Measurements from ENCODE around the gene RAB6A. TPM values are rescaled to one million over a fixed set of nuclear protein-coding genes. Genes with fewer than 3 reads are reported as not detected.

Gene RAB6A
- total and polyA plus RNA-seq, 10 of the 15 experiments (the other 5 are each of a cell fraction or from before 2014, with no cell fraction given) = 9.8 to 107 (median 34.1) TPM

DNA sequence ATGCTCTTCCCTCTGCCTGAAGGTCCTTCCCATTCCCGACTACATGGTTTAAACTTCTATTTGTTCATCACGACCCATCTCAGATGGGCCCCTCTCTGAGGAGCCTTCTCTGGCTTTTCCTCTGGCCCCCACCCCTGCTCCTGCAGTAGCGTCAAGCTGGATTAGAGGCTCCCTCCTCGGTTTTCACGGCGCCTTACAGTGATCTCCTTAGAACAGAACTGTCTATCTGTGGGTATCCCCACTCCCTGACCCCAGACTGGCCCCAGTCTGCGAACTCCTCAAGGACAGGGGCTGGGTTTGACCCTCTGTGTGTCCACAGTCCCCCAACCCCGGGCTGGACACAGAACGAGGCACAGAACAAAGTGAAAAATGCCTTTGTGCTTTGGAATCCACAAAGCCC, 111.7 kb downstream of the RAB6A start:
- POLR2A ChIA-PET = no interaction called here
- in situ Hi-C loops (cut with MboI) = no loop called here
- no peak for FAIRE-seq

More for the DNA sequence above, 111.7 kb downstream of the RAB6A start:
- Histone ChIP-seq H3K4me3 (no peak overlapping the region), H4K20me1 (ENCODE audit: control insufficient read depth, insufficient read depth) (no peaks in the 10 kb centered on the region), H3K79me2 (ENCODE audit: control insufficient read depth, insufficient read depth, low read length) (no peaks in the 10 kb centered on the region), H3K9me3 (replicated peaks; ENCODE audit: control insufficient read depth, insufficient read depth, low read length) (no peaks in the 10 kb centered on the region), H3K27me3 (replicated peaks in 1 of 2; ENCODE audit: control insufficient read depth in 2 of 2, insufficient read depth in 2 of 2, low read length in 1 of 2) (no peaks in the 10 kb centered on the region), H3K27ac (ENCODE audit: control insufficient read depth, insufficient read depth) (no peak overlapping the region), H2AFZ (ENCODE audit: control insufficient read depth, low read depth, low read length) (no peak overlapping the region), H3K4me2 (ENCODE audit: control insufficient read depth, insufficient read depth) (no peak overlapping the region), H3K4me1 (ENCODE audit: control insufficient read depth, insufficient read depth, low read length) (no peaks in the 10 kb centered on the region), H3K9ac (ENCODE audit: control insufficient read depth, insufficient read depth, low read length) (no peak overlapping the region), H3K36me3 (ENCODE audit: control insufficient read depth in 2 of 2, insufficient read depth in 2 of 2, low read length in 1 of 2) (no peaks in the 10 kb centered on the region)
- BruUV-seq (replicated peaks) = no TSS peak
- no peak for ATAC-seq
- no peak for DNase-seq (ENCODE audit: low read depth, low spot score)
- SMC1A ChIA-PET (ENCODE audit: uncharacterized antibody, unreplicated experiment) = interaction anchor here (2.5 kb wide), 1 partner anchor 23 kb away, joined by 14 read pairs; no protein-coding TSS in a partner anchor
- TF ChIP-seq HDAC6 (IDR thresholded peaks at IDR 0.05; ENCODE audit: unreplicated experiment) (no peak), SMAD5 (IDR thresholded peaks at IDR 0.05; ENCODE audit: low read depth) (no peak), TCF7 (IDR thresholded peaks at IDR 0.05; ENCODE audit: borderline replicate concordance) (no peak), TAF1 (IDR thresholded peaks at IDR 0.05; ENCODE audit: borderline replicate concordance, low read depth, low read length) (no peak)
- TF ChIP-seq, protein P1, sequence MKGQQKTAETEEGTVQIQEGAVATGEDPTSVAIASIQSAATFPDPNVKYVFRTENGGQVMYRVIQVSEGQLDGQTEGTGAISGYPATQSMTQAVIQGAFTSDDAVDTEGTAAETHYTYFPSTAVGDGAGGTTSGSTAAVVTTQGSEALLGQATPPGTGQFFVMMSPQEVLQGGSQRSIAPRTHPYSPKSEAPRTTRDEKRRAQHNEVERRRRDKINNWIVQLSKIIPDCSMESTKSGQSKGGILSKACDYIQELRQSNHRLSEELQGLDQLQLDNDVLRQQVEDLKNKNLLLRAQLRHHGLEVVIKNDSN (IDR thresholded peaks at IDR 0.05; ENCODE audit: borderline replicate concordance, extremely low read length, insufficient read depth, low read depth, low read length) = no peak
- TF ChIP-seq, protein P2, sequence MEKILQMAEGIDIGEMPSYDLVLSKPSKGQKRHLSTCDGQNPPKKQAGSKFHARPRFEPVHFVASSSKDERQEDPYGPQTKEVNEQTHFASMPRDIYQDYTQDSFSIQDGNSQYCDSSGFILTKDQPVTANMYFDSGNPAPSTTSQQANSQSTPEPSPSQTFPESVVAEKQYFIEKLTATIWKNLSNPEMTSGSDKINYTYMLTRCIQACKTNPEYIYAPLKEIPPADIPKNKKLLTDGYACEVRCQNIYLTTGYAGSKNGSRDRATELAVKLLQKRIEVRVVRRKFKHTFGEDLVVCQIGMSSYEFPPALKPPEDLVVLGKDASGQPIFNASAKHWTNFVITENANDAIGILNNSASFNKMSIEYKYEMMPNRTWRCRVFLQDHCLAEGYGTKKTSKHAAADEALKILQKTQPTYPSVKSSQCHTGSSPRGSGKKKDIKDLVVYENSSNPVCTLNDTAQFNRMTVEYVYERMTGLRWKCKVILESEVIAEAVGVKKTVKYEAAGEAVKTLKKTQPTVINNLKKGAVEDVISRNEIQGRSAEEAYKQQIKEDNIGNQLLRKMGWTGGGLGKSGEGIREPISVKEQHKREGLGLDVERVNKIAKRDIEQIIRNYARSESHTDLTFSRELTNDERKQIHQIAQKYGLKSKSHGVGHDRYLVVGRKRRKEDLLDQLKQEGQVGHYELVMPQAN (conservative IDR thresholded peaks at IDR 0.05) = no peak
- TF ChIP-seq, protein P3, sequence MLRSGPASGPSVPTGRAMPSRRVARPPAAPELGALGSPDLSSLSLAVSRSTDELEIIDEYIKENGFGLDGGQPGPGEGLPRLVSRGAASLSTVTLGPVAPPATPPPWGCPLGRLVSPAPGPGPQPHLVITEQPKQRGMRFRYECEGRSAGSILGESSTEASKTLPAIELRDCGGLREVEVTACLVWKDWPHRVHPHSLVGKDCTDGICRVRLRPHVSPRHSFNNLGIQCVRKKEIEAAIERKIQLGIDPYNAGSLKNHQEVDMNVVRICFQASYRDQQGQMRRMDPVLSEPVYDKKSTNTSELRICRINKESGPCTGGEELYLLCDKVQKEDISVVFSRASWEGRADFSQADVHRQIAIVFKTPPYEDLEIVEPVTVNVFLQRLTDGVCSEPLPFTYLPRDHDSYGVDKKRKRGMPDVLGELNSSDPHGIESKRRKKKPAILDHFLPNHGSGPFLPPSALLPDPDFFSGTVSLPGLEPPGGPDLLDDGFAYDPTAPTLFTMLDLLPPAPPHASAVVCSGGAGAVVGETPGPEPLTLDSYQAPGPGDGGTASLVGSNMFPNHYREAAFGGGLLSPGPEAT (IDR thresholded peaks at IDR 0.05; ENCODE audit: low read depth) = no peak
- TF ChIP-seq, protein P4, sequence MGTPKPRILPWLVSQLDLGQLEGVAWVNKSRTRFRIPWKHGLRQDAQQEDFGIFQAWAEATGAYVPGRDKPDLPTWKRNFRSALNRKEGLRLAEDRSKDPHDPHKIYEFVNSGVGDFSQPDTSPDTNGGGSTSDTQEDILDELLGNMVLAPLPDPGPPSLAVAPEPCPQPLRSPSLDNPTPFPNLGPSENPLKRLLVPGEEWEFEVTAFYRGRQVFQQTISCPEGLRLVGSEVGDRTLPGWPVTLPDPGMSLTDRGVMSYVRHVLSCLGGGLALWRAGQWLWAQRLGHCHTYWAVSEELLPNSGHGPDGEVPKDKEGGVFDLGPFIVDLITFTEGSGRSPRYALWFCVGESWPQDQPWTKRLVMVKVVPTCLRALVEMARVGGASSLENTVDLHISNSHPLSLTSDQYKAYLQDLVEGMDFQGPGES (IDR thresholded peaks at IDR 0.05) = no peak
- CTCF ChIA-PET = interaction anchor here (2.6 kb wide), 1 partner anchor 11 kb away, joined by 25 read pairs; no protein-coding TSS in a partner anchor
- 45% methylated on average over 9 of the region's 9 CpGs for WGBS (ENCODE audit: insufficient coverage, insufficient replicate concordance, low lambda C conversion rate, missing lambda C conversion rate)
- RAD21 ChIA-PET (ENCODE audit: unreplicated experiment) = interaction anchor here (0.8 kb wide), 1 partner anchor 23 kb away, joined by 3 read pairs; no protein-coding TSS in a partner anchor
- intact Hi-C loops (cut with micrococcal nuclease; ENCODE audit: unreplicated experiment) = no loop called here

Measured in GM12878 (cell line).